MM.1S (cell line): ENCODE measurements around the gene GTF2A2.

Experiments
- DNase-seq: peaks from one replicate; pipeline ENCODE4 v3.0.0-alpha.2; 2015
- H2AFZ ChIP-seq: fragments of 300-600 bp; sonication (generic); 2 replicates; pipeline ENCODE4 v1.6.0; 2016; ENCODE audit warnings: antibody characterized with exemption, low read length
- H3F3A ChIP-seq: fragments of 300-600 bp; sonication (generic); 2 replicates; pipeline ENCODE4 v1.6.1; 2016; ENCODE audit warnings: mild to moderate bottlenecking, antibody characterized with exemption, low read length, moderate library complexity, mixed read lengths; ENCODE audit not compliant: insufficient read depth
- H3K27ac ChIP-seq: fragments of 300-600 bp; sonication (generic); 2 replicates; pipeline ENCODE4 v1.5.1; 2016; ENCODE audit warnings: mild to moderate bottlenecking, low read length
- H3K27me3 ChIP-seq: fragments of 300-600 bp; sonication (generic); replicated peaks from 2 replicates; pipeline ENCODE4 v1.6.0; 2016; ENCODE audit warnings: low read length; ENCODE audit not compliant: insufficient read depth
- H3K36me3 ChIP-seq: fragments of 300-600 bp; sonication (generic); replicated peaks from 2 replicates; pipeline ENCODE4 v1.6.1; 2016; ENCODE audit warnings: mild to moderate bottlenecking, low read length, mixed read lengths; ENCODE audit not compliant: insufficient read depth
- H3K4me1 ChIP-seq: fragments of 300-600 bp; sonication (generic); 2 replicates; pipeline ENCODE4 v1.6.1; 2016; ENCODE audit warnings: low read length, mixed read lengths
- H3K4me2 ChIP-seq: fragments of 300-600 bp; sonication (generic); 2 replicates; pipeline ENCODE4 v1.6.0; 2016; ENCODE audit warnings: low read depth, low read length
- H3K4me3 ChIP-seq: fragments of 300-600 bp; sonication (generic); 2 replicates; pipeline ENCODE4 v1.5.1; 2016; ENCODE audit warnings: low read length, mixed read lengths
- H3K79me2 ChIP-seq: fragments of 300-600 bp; sonication (generic); 2 replicates; pipeline ENCODE4 v1.6.1; 2016; ENCODE audit warnings: mixed run types, low read length, mixed read lengths
- H3K9ac ChIP-seq: fragments of 300-600 bp; sonication (generic); 2 replicates; pipeline ENCODE4 v1.6.1; 2016; ENCODE audit warnings: low read length, mixed read lengths
- H3K9me2 ChIP-seq: fragments of 300-600 bp; sonication (generic); replicated peaks from 2 replicates; pipeline ENCODE4 v1.6.1; 2016; ENCODE audit warnings: mild to moderate bottlenecking, low read length, mixed read lengths; ENCODE audit not compliant: insufficient read depth
- H3K9me3 ChIP-seq: fragments of 300-600 bp; sonication (generic); replicated peaks from 2 replicates; pipeline ENCODE4 v1.6.1; 2016; ENCODE audit warnings: mild to moderate bottlenecking, low read length, mixed read lengths; ENCODE audit not compliant: insufficient read depth
- H4K20me1 ChIP-seq: fragments of 300-600 bp; sonication (generic); 2 replicates; pipeline ENCODE4 v1.6.1; 2016; ENCODE audit warnings: mild to moderate bottlenecking, low read length, moderate library complexity, mixed read lengths; ENCODE audit not compliant: insufficient read depth
- EZH2 ChIP-seq: fragments of 300-600 bp; sonication (generic); optimal IDR thresholded peaks from 2 replicates; pipeline ENCODE3; 2017; ENCODE audit warnings: low read depth, mild to moderate bottlenecking, antibody characterized with exemption, low read length, mixed read lengths
- EZH2phosphoT487 ChIP-seq: fragments of 300-600 bp; sonication (generic); IDR thresholded peaks from 2 replicates; pipeline ENCODE4 v1.6.1; 2018; ENCODE audit warnings: antibody characterized with exemption, low read length
- TF ChIP-seq, protein P1 (sequence below): fragments of 300-600 bp; sonication (generic); IDR thresholded peaks from 2 replicates; pipeline ENCODE4 v1.5.1; 2016; ENCODE audit warnings: antibody characterized with exemption, low read length, mixed read lengths

GTF2A2 gene

DNA sequence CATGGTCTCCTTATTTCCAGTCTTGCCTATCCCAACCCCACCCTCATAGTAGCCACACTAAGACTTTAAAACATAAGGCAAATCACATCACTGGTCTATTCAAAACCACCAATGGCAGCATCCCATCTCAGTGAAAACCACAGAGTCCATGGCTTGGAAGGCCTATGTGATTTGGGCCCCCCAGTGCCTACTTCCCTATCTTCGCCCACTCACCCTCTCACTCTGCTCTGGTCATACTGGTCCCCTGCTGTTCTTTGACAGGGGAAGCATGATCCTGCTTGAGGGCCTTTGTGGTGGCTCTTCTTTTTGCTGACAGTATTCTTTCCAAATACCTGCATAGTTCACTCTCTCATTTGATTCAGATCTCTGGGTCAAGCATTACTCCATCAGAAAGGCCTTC is 3.3 kb downstream of the GTF2A2 start:
- Histone ChIP-seq H4K20me1 (0 out of 2 replicates have a peak, but pooled peaks cover 3% of the 10 kb centered on the region), H3K4me2 (no peak overlapping the region), H2AFZ (no peak overlapping the region), H3K4me3 (no peak overlapping the region), H3K4me1 (peaks cover 7% of the 10 kb centered on the region), H3K27ac (no peak overlapping the region), H3F3A (peaks cover 2% of the 10 kb centered on the region), H3K9me2 (no peaks in the 10 kb centered on the region), H3K9ac (no peak overlapping the region), H3K9me3 (no peaks in the 10 kb centered on the region), H3K79me2 (peaks cover 57% of the 10 kb centered on the region), H3K36me3 (peaks cover 10% of the 10 kb centered on the region; the same call in 1 of the 2 replicates), H3K27me3 (no peaks in the 10 kb centered on the region)
- DNase-seq: no peak
- no peak for TF ChIP-seq EZH2phosphoT487
- TF ChIP-seq, protein P1, sequence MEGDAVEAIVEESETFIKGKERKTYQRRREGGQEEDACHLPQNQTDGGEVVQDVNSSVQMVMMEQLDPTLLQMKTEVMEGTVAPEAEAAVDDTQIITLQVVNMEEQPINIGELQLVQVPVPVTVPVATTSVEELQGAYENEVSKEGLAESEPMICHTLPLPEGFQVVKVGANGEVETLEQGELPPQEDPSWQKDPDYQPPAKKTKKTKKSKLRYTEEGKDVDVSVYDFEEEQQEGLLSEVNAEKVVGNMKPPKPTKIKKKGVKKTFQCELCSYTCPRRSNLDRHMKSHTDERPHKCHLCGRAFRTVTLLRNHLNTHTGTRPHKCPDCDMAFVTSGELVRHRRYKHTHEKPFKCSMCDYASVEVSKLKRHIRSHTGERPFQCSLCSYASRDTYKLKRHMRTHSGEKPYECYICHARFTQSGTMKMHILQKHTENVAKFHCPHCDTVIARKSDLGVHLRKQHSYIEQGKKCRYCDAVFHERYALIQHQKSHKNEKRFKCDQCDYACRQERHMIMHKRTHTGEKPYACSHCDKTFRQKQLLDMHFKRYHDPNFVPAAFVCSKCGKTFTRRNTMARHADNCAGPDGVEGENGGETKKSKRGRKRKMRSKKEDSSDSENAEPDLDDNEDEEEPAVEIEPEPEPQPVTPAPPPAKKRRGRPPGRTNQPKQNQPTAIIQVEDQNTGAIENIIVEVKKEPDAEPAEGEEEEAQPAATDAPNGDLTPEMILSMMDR: no peak
- TF ChIP-seq EZH2: no peak

DNA sequence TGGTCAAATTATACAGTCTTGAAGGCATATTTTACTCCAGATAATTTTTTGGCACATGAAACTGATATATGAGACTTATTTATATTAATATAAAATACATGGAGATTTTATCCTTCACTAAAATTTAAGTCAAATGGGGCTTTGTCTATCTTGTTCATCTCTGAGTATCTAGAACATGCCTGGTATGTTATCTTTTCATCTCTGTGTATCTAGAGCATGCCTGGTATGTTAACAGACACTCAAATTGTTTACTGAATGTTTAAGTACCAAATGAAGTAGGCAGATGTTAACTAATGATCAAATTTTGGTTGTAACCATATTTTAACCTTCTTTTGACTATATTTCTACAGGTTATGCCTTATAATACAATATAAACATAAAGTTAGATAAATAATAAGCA is 7.7 kb downstream of the GTF2A2 start:
- Histone ChIP-seq H3K4me2 (no peak overlapping the region), H3K27me3 (no peaks in the 10 kb centered on the region), H3K9me3 (no peaks in the 10 kb centered on the region), H3K79me2 (peaks cover 33% of the 10 kb centered on the region), H3K27ac (no peak overlapping the region), H3K36me3 (peaks cover 10% of the 10 kb centered on the region; the same call in 1 of the 2 replicates), H3K4me1 (no peaks in the 10 kb centered on the region), H3K4me3 (no peak overlapping the region), H4K20me1 (0 out of 2 replicates have a peak, but pooled peaks cover 3% of the 10 kb centered on the region), H3K9ac (no peak overlapping the region), H2AFZ (no peak overlapping the region), H3F3A (no peaks in the 10 kb centered on the region), H3K9me2 (no peaks in the 10 kb centered on the region)
- TF ChIP-seq, protein P1: no peak
- TF ChIP-seq EZH2: no peak
- no peak for TF ChIP-seq EZH2phosphoT487
- no peak for DNase-seq

DNA sequence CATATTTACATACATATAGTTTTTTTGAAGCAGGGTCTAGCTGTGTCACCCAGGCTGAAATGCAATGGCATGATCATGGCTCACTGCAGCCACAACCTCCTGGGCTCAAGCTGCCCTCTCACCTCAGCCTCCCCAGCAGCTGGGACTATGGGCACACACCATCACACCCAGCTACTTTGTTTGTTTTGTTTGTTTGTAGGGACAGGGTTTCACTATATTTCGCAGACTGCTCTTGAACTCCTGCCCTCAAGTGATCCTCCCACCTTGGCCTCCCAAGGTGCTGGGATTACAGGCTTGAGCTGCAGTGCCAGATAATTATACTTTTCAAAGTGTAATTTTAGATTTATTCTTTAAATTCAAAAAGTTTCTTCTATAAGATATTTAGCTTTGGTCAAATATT is 10.2 kb downstream of the GTF2A2 start:
- peaks cover 13% of the 10 kb centered on the region for H3K79me2 ChIP-seq
- no peaks in the 10 kb centered on the region for H4K20me1 ChIP-seq

More for the DNA sequence above, 10.2 kb downstream of the GTF2A2 start:
- TF ChIP-seq EZH2phosphoT487 (no peak), EZH2 (no peak)
- TF ChIP-seq, protein P1: no peak
- no peaks in the 10 kb centered on the region for H3K27me3 ChIP-seq
- peaks cover 10% of the 10 kb centered on the region; the same call in 1 of the 2 replicates for H3K36me3 ChIP-seq
- H3K4me3 ChIP-seq: no peak overlapping the region
- DNase-seq: no peak
- no peaks in the 10 kb centered on the region for H3K4me1 ChIP-seq
- no peaks in the 10 kb centered on the region for H3K9me2 ChIP-seq
- H3K9ac ChIP-seq: no peak overlapping the region
- H2AFZ ChIP-seq: no peak overlapping the region
- no peaks in the 10 kb centered on the region for H3K9me3 ChIP-seq
- H3K27ac ChIP-seq: no peak overlapping the region
- no peaks in the 10 kb centered on the region for H3F3A ChIP-seq
- no peak overlapping the region for H3K4me2 ChIP-seq
